Suprapubic skin (tissue), 4 donors: Measurements from ENCODE around the gene STARD10. TPM values are rescaled to one million over a fixed set of nuclear protein-coding genes. Genes with fewer than 3 reads are reported as not detected.

Source experiments
- DNase-seq, 2 donors: peaks; one replicate each; pipeline ENCODE4 v3.0.0-alpha.2; 2019; ENCODE audit warnings: low spot score in 2 of 2
- H3K27ac ChIP-seq: fragments of 200-600 bp; sonication (generic); one replicate; pipeline ENCODE4 v1.5.1; 2019
- H3K27me3 ChIP-seq: fragments of 200-600 bp; sonication (generic); one replicate; pipeline ENCODE4 v1.5.1; 2019
- H3K36me3 ChIP-seq: fragments of 200-600 bp; sonication (generic); one replicate; pipeline ENCODE4 v1.5.1; 2019
- H3K4me1 ChIP-seq: fragments of 200-600 bp; sonication (generic); one replicate; pipeline ENCODE4 v1.5.1; 2019
- H3K4me3 ChIP-seq: fragments of 200-600 bp; sonication (generic); one replicate; pipeline ENCODE4 v1.5.1; 2019; ENCODE audit warnings: mild to moderate bottlenecking
- H3K9me3 ChIP-seq: fragments of 200-600 bp; sonication (generic); one replicate; pipeline ENCODE4 v1.5.1; 2019
- EP300 ChIP-seq: sonication (generic); formaldehyde crosslinking; IDR thresholded peaks from one replicate; pipeline ENCODE4 v1.6.1; 2017; ENCODE audit warnings: antibody characterized with exemption
- POLR2A ChIP-seq, 2 donors: fragments of 450-650 bp; IDR thresholded peaks; one replicate each; pipeline ENCODE4 v1.6.1; 2017; ENCODE audit warnings: antibody characterized with exemption in 2 of 2, mild to moderate bottlenecking in 2 of 2, moderate library complexity in 2 of 2
- POLR2AphosphoS5 ChIP-seq, 3 donors: sonication (generic); formaldehyde crosslinking; IDR thresholded peaks; one replicate each; pipeline ENCODE4 v1.6.1; 2017; ENCODE audit warnings: antibody characterized with exemption in 3 of 3
- WGBS: methylation state at CpG from one replicate; pipeline ENCODE4 v1.1.5; 2018; 5-methylcytosine and 5-hydroxymethylcytosine counted together
- total RNA-seq, 4 donors: library from RNA; depleted of rRNA; stranded (reverse); fragments of >200 nt; gene quantifications; one replicate each; pipeline ENCODE4 v1.1.0, GENCODE V29; 2016
- TF ChIP-seq, protein P1 (sequence below), 2 donors: fragments of 200-600 bp in 1 of 2; fragments of 450-650 bp in 1 of 2; sonication (generic) in 1 of 2; IDR thresholded peaks; one replicate each; pipeline ENCODE4 v1.5.1; 2016 to 2019; ENCODE audit warnings: antibody characterized with exemption in 2 of 2, mild to moderate bottlenecking in 1 of 2, moderate library complexity in 1 of 2

STARD10 gene
- total RNA-seq, 4 donors from 2014 or later, result 76.3 to 83.0 (median 79.4) TPM

DNA sequence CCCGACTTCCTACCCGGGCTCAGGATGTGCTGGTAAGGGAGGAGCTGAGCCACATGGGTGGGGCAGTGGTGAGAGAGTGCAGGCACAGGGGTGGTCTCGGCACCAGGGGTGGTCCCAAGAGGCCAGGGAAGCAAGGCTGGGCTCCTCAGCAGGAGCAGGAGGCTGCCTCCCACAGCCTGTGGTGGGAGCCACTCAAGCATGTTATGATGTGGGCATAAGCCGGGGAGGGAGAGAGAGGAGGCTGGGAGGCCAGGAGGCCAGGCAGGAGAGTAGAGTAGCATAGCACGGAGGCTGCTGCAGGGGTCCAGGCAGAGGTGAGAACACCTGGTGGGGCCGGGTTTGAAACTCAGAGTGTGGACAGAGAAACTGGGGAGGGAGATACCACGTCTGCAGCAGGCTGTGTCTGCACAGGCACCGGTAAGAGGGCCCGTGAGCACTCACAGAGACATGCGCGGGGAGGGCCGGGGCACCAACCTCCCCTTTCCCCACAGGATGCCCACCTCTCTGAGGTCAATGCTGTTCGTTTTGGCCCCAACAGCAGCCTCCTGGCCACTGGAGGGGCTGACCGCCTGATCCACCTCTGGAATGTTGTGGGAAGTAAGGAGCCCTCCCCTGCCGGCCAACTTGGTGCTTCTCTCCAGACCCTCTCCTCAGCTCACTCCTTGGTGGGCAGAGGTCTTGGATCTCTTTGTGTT, 31.1 kb upstream of the STARD10 start:
- peaks cover 47% of the 10 kb centered on the region for H3K36me3 ChIP-seq
- WGBS, result 74% methylated on average over 12 of the region's 15 CpGs

DNA sequence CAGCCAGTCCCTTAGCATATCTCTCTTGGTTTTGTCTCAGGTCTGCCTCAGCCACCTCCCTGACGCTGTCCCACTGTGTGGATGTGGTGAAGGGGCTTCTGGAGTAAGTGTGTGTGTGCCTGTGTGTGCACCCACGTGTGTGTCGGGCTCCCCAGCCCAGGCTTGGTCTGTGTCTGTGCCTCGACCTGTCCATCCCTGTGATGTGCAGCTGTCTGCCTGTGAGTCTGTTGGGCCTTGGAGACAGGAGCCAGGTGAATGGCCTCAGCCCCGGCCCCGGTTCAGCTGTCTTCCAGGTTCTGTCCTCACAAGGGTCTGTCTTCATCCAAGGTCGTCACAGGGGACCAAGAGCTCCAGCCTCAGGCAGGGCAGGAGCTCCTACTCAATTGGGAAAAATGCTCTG, 30.2 kb upstream of the STARD10 start:
- Histone ChIP-seq H3K36me3 (peaks cover 42% of the 10 kb centered on the region), H3K27me3 (no peaks in the 10 kb centered on the region), H3K4me3 (no peak overlapping the region), H3K27ac (no peak overlapping the region), H3K4me1 (peaks cover 32% of the 10 kb centered on the region), H3K9me3 (no peaks in the 10 kb centered on the region)
- TF ChIP-seq EP300 (no peak), POLR2A (IDR thresholded peaks at IDR 0.05) (no peak), POLR2AphosphoS5 (IDR thresholded peaks at IDR 0.05) (no peak)
- TF ChIP-seq, protein P1, sequence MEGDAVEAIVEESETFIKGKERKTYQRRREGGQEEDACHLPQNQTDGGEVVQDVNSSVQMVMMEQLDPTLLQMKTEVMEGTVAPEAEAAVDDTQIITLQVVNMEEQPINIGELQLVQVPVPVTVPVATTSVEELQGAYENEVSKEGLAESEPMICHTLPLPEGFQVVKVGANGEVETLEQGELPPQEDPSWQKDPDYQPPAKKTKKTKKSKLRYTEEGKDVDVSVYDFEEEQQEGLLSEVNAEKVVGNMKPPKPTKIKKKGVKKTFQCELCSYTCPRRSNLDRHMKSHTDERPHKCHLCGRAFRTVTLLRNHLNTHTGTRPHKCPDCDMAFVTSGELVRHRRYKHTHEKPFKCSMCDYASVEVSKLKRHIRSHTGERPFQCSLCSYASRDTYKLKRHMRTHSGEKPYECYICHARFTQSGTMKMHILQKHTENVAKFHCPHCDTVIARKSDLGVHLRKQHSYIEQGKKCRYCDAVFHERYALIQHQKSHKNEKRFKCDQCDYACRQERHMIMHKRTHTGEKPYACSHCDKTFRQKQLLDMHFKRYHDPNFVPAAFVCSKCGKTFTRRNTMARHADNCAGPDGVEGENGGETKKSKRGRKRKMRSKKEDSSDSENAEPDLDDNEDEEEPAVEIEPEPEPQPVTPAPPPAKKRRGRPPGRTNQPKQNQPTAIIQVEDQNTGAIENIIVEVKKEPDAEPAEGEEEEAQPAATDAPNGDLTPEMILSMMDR (IDR thresholded peaks at IDR 0.05), result no peak
- DNase-seq, result no peak
- WGBS, result 76% methylated on average over 7 of the region's 7 CpGs

More for the DNA sequence above, 31.1 kb upstream of the STARD10 start:
- no peak for DNase-seq
- Histone ChIP-seq H3K27ac (no peak overlapping the region), H3K4me1 (peaks cover 25% of the 10 kb centered on the region), H3K4me3 (no peak overlapping the region), H3K9me3 (no peaks in the 10 kb centered on the region), H3K27me3 (no peaks in the 10 kb centered on the region)
- TF ChIP-seq POLR2A (IDR thresholded peaks at IDR 0.05) (no peak), POLR2AphosphoS5 (IDR thresholded peaks at IDR 0.05) (no peak), EP300 (no peak)

DNA sequence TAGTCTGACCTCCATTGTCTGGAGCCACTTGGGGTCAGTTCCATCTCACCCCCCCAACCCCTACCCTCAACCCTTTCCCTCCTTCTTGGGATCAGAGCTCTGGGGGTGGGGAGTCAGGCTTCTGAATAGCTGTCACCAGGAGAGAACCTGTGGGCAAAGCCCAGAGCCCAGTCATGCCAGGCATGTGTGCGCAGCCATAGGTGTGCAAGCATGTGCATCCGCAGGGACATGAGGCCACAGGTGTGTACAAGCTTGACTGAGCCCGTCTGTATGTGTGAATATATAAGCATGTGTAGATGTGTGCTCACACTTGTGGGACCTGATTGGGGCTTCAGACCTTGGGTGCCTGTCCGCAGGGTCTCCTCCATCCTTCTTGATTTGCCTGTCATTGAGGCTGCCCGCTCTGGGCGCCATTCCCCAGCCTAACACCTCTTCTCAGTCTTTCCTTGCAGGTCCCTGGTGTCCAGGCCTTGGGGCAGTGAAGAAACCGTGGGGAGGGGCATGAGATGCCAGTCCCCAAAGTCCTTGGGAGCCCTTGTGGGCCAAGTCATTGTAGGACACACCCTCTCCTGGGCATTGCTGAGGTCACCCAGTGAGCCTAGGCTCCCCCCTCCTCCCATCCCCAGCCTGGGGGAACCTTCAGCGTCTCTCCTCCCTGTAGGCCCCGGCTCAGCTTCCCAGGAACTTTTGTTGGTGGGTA, 29.4 kb upstream of the STARD10 start:
- 85% methylated on average over 5 of the region's 9 CpGs for WGBS
- Histone ChIP-seq H3K27me3 (no peaks in the 10 kb centered on the region), H3K27ac (no peak overlapping the region)

DNA sequence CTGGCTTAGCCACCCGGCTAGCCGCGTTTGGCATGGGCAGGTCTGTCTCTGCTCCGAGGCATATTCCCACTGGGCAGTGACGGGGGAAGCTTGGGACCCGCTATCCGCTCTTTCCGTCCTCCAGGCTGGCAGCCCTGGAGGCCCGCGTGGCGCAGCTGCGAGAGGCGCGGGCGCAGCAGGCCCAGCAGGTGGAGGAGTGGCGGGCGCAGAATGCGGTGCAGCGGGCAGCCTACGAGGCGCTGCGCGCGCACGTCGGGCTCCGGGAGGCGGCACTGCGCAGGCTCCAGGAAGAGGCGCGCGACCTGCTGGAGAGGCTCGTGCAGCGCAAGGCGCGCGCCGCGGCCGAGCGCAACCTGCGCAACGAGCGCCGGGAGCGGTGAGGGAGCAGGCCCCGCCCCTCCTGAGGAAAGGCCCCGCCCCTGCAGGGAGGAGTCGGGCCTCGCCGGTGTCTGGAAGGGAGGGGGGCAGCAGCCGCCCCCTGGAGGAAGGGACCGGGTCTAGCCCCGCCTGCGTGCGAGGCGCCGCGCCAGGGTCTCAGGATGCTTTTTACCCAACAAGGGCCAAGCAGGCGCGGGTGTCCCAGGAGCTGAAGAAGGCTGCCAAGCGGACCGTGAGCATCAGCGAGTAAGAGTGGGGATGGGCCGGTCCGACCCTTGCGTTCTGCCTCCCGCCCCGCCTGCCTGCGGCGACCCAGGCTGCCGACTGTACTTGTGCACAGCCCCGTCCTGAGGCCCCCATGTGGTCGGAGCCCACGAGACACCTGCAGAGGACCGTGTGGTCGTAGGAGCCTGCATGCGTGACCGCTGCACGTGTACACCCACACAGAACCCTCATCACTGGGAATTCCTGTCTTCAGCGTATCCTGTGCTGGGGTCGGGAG, 28.3 kb upstream of the STARD10 start:
- Histone ChIP-seq H3K4me1 (peaks cover 32% of the 10 kb centered on the region), H3K36me3 (peaks cover 43% of the 10 kb centered on the region), H3K9me3 (no peaks in the 10 kb centered on the region), H3K27me3 (no peaks in the 10 kb centered on the region), H3K27ac (peak overlapping the region; percentile 85), H3K4me3 (peak overlapping the region; percentile 48)
- 42% methylated on average over 57 of the region's 82 CpGs for WGBS
- peak in 1 of 2 donors; percentile 90 for DNase-seq
- TF ChIP-seq, protein P1 (IDR thresholded peaks at IDR 0.05), result peak in 1 of 2 donors; percentile 32
- peak in 2 of 3 donors; percentile 40 to 81 for TF ChIP-seq POLR2AphosphoS5 (IDR thresholded peaks at IDR 0.05)
- no peak for TF ChIP-seq EP300

More for the DNA sequence above, 29.4 kb upstream of the STARD10 start:
- no peak overlapping the region for H3K4me3 ChIP-seq
- H3K4me1 ChIP-seq, result peaks cover 32% of the 10 kb centered on the region
- no peak for DNase-seq
- peaks cover 42% of the 10 kb centered on the region for H3K36me3 ChIP-seq
- TF ChIP-seq POLR2AphosphoS5 (IDR thresholded peaks at IDR 0.05) (no peak), EP300 (no peak), POLR2A (IDR thresholded peaks at IDR 0.05) (no peak)
- TF ChIP-seq, protein P1 (IDR thresholded peaks at IDR 0.05), result no peak
- no peaks in the 10 kb centered on the region for H3K9me3 ChIP-seq

DNA sequence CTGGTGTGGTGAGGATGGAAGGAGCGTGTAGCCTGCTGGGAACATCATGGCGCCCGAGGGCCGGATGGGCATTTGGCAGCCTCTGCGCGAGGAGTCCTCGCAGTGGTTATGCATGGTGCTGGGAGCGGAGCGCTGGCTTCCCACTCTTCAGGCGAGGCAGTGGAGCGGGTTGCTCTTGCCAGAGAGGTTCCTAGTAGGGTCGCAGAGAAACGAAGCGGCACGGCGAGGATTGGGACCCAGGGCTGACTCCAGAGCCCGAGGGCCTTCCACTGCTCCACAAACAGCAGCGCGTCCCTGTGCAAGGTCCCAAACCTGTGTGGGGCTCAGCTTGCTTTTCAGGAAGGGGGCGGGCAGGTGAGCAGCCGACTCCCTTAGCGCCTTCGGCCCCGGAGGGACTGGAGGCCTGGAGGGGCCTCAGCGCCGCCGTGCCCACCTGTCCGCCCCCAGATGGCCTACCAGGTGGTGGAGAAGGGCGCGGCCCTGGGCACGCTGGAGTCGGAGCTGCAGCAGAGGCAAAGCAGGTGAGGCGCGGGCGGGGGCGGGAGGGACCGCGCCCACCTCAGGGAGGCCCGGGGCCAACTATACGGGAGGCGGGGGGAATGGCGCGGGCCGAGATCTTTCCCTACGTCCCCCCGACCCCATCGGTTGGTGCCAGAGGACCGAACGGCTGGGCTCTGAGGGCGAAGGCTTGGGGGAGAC, 27.5 kb upstream of the STARD10 start:
- H3K36me3 ChIP-seq, result peaks cover 43% of the 10 kb centered on the region
- peak overlapping the region; percentile 85 for H3K27ac ChIP-seq
- TF ChIP-seq POLR2A (IDR thresholded peaks at IDR 0.05), result no peak
- TF ChIP-seq POLR2AphosphoS5 (IDR thresholded peaks at IDR 0.05), result no peak
- TF ChIP-seq, protein P1 (IDR thresholded peaks at IDR 0.05), result no peak
- TF ChIP-seq EP300, result no peak
- WGBS, result 59% methylated on average over 21 of the region's 50 CpGs
- DNase-seq, result peak in 1 of 2 donors; percentile 75
- peaks cover 38% of the 10 kb centered on the region for H3K4me1 ChIP-seq
- no peaks in the 10 kb centered on the region for H3K27me3 ChIP-seq
- H3K9me3 ChIP-seq, result no peaks in the 10 kb centered on the region
- H3K4me3 ChIP-seq, result peak overlapping the region; percentile 48
